Astrocyte of the cerebellum (primary cell): ENCODE results near the gene CDH22.

Source experiments
- DNase-seq: peaks from one replicate; pipeline ENCODE4 v3.0.0-alpha.2; 2011; ENCODE audit warnings: low read depth
- H3K4me3 ChIP-seq: 2 replicates; pipeline ENCODE4 v1.5.1; 2011; ENCODE audit warnings: mild to moderate bottlenecking, low read depth, low read length, moderate library complexity
- in situ Hi-C: cut with HindIII; loops from 2 replicates; pipeline ENCODE4 v1.10.0; 2017; ENCODE audit warnings: low sequenced_read_pairs
- TF ChIP-seq, protein P1 (sequence below): IDR thresholded peaks from 2 replicates; pipeline ENCODE4 v1.5.1; 2012; ENCODE audit warnings: low read length, low read depth, moderate library complexity, mild to moderate bottlenecking; ENCODE audit errors: missing control alignments

The CDH22 gene

DNA sequence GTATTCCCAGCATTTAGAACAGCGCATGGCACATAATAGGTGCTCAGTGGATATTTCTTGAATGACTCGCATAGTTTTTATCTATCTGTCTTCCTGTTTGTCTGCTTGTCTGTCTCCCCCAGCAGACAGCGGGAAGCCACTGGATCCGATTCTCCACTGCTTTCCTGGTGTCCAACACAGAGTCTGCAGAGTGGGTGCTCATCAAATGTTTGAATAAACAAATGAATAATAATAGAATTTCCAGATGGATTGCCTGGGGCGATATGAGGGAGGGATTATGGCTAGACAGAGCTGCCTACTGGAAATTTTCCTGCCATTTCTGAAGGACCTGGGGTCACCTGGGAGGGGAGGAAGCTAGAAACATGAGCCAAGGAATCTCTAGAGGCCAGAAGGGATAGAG is 18.9 kb downstream of the CDH22 start:
- in situ Hi-C loops: no loop called here
- no peak overlapping the region for H3K4me3 ChIP-seq
- DNase-seq: no peak
- TF ChIP-seq, protein P1, sequence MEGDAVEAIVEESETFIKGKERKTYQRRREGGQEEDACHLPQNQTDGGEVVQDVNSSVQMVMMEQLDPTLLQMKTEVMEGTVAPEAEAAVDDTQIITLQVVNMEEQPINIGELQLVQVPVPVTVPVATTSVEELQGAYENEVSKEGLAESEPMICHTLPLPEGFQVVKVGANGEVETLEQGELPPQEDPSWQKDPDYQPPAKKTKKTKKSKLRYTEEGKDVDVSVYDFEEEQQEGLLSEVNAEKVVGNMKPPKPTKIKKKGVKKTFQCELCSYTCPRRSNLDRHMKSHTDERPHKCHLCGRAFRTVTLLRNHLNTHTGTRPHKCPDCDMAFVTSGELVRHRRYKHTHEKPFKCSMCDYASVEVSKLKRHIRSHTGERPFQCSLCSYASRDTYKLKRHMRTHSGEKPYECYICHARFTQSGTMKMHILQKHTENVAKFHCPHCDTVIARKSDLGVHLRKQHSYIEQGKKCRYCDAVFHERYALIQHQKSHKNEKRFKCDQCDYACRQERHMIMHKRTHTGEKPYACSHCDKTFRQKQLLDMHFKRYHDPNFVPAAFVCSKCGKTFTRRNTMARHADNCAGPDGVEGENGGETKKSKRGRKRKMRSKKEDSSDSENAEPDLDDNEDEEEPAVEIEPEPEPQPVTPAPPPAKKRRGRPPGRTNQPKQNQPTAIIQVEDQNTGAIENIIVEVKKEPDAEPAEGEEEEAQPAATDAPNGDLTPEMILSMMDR: no peak

DNA sequence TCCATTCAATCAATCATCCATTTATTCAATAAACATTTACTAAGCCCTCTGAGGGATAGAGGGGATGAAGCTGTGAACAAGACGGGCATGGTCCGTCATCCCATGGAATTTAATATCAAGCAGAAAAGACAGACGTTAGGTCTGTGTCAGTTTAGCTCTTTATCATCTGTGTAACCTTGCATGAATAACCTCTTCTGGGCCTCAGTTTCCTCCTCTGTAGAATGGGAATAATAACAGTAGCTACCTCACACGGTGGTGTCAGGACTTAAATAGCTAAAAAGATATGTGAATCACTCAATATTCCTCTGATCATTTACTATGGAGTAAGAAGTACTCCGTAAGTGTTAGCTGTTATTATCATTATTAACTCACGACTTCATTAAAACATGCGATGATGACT is 21.3 kb downstream of the CDH22 start:
- TF ChIP-seq, protein P1: no peak
- H3K4me3 ChIP-seq: no peak overlapping the region
- DNase-seq: no peak
- in situ Hi-C loops: no loop called here

DNA sequence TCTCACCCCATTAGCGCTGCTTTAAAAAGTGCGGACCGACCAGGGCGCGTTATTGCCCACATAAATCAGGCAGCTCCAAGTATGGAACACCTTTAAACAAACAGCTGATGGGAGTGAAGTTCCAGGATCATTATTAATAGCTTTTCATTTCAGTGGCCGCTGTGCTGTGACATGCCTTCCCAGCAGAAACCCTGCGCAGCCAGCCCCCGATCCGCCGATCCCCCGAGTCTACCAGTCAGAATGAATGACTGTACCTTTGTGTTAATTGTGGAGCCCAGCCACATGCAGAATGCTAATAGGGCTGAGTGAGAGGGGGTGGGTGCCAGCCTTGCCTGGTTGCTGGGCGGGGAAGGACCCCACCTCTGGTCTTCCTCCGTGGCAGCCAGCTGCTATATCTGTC is 21.9 kb downstream of the CDH22 start:
- in situ Hi-C loops: no loop called here
- TF ChIP-seq, protein P1: no peak
- no peak for DNase-seq
- H3K4me3 ChIP-seq: no peak overlapping the region

DNA sequence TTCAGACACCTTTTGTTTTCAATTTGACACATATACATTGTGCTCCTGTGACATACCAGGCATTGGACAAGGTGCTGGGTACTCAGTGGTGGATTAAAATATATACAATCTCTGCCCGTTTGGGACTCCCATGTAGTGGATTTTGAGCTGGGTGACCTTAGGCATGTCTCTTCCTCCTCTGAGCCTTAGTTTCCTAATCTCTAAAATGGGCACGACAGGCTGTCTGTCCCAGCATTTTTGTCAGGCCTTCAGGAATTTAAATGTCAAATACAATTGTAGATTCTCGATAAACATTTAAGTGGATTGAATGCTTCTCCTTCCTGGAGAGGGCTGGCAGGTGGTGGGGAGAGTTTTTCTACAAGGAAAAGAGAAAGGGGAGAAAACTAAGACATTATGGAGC is 22.6 kb downstream of the CDH22 start:
- no peak overlapping the region for H3K4me3 ChIP-seq
- TF ChIP-seq, protein P1: no peak
- DNase-seq: no peak
- in situ Hi-C loops: no loop called here

DNA sequence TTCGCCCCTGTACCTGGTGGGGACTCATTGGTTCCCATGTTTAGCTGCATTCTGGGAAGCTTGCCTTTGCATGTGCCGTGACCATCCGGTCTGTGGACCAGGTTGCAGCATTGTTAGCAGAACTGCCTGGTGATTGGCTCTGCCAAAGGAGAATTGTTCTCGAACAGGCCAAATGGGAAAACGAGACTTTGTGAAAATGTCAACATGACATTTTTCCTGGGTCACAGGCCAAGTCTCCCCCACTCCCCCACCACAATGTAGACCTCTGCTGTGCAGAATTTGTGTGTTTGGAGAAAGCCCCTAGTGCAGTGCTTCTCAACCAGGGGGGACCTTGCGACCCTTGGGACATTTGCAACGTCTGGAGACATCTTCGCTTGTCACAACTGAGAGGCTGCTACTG is 23.2 kb downstream of the CDH22 start:
- H3K4me3 ChIP-seq: no peak overlapping the region
- TF ChIP-seq, protein P1: no peak
- in situ Hi-C loops: no loop called here
- no peak for DNase-seq

DNA sequence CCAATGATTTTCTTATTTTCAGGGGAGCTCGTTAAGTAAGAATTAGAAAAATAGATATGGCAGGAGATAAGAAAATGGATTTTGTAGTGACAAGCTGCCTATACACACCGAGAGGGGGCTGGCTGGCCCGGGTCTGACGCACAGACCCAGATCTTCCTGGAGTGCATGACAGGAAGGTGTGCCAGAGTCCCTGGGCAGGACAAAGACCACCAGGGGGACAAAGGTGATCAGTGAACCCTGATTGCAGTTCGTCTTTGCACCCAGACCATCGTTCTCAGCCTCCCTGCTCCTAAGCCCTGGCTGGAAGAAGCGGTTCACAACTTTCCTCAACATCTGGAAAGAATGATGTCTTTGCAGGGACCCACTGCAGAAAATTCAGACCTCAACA is 24.3 kb downstream of the CDH22 start:
- in situ Hi-C loops: no loop called here
- no peak for DNase-seq
- TF ChIP-seq, protein P1: no peak

More for the DNA sequence above, 24.3 kb downstream of the CDH22 start:
- no peak overlapping the region for H3K4me3 ChIP-seq
